ENCODE data around the gene PDE2A. TPM values are rescaled to one million over a fixed set of nuclear protein-coding genes. Genes with fewer than 3 reads are reported as not detected.

Gene PDE2A
- total RNA-seq, 6 experiments from 2014 or later, result 11.2 to 46.3 (median 22.8) TPM

- Histone ChIP-seq H3K36me3 (no peaks in the 10 kb centered on the region), H3K4me1 (peaks cover 0 to 45% (median 22%) of the 10 kb centered on the region in 4 donors), H3K27me3 (no peaks in the 10 kb centered on the region), H3K27ac (peak overlapping the region in 2 of 3 donors; percentile 61 to 93), H3K9me3 (no peaks in the 10 kb centered on the region), H3K4me3 (peak overlapping the region in 1 of 3 donors; percentile 13)
- peak in 2 of 4 donors; percentile 7 to 32 for ATAC-seq
- TF ChIP-seq POLR2A (IDR thresholded peaks at IDR 0.05) (no peak), CTCF (IDR thresholded peaks at IDR 0.05) (no peak)
- intact Hi-C loops (cut with DNase I), result no loop called here
- DNase-seq, result no peak
- WGBS (ENCODE audit: insufficient coverage, low coverage, low lambda C conversion rate, missing lambda C conversion rate), result 0% methylated on average over 1 of the region's 2 CpGs
Measured at GRCh38 chr11:72719144-72719543, 44.9 kb upstream of the PDE2A start.

DNA sequence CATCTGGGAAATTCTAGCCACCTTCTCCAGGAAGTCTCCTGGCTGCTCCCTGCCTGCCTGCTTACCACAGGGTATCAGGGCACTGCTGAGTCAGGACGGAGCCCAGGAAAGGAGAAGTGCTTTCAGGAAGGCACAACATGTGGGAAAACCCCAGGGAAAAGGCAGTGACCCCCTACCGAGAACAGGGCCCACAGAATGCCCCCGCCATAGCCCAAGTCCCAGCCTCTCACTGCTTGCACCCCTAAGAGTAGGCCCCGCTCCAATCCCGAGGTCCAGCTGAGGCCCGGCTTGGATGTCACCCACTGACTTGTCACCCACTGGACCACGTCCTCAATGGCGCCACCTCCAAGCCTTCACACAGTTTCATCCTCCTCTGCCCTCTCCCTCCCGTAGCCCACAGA, 43.9 kb upstream of the PDE2A start:
- no peaks in the 10 kb centered on the region for H3K27me3 ChIP-seq
- H3K4me3 ChIP-seq, result no peak overlapping the region
- intact Hi-C loops (cut with DNase I), result no loop called here
- TF ChIP-seq CTCF (IDR thresholded peaks at IDR 0.05) (no peak), POLR2A (IDR thresholded peaks at IDR 0.05) (no peak)
- H3K9me3 ChIP-seq, result no peaks in the 10 kb centered on the region
- DNase-seq (no peak), ATAC-seq (no peak)
- peaks cover 0 to 35% (median 18%) of the 10 kb centered on the region in 4 donors for H3K4me1 ChIP-seq
- 75% methylated on average over 2 of the region's 9 CpGs for WGBS (ENCODE audit: insufficient coverage, low coverage, low lambda C conversion rate, missing lambda C conversion rate)
- no peaks in the 10 kb centered on the region for H3K36me3 ChIP-seq
- no peak overlapping the region for H3K27ac ChIP-seq

GRCh38 chr11:72716788-72717435, 42.7 kb upstream of the PDE2A start:
- H3K27me3 ChIP-seq, result no peaks in the 10 kb centered on the region
- intact Hi-C loops (cut with DNase I), result no loop called here
- WGBS (ENCODE audit: insufficient coverage, low coverage, low lambda C conversion rate, missing lambda C conversion rate), result 90% methylated on average over 2 of the region's 14 CpGs
- H3K27ac ChIP-seq, result no peak overlapping the region
- TF ChIP-seq CTCF (IDR thresholded peaks at IDR 0.05) (no peak), POLR2A (IDR thresholded peaks at IDR 0.05) (no peak)
- peaks cover 0 to 6% (median 1%) of the 10 kb centered on the region in 4 donors for H3K36me3 ChIP-seq
- ATAC-seq, result no peak
- no peaks in the 10 kb centered on the region for H3K9me3 ChIP-seq
- no peak overlapping the region for H3K4me3 ChIP-seq
- peaks cover 0 to 28% (median 14%) of the 10 kb centered on the region in 4 donors for H3K4me1 ChIP-seq
- DNase-seq, result no peak

DNA sequence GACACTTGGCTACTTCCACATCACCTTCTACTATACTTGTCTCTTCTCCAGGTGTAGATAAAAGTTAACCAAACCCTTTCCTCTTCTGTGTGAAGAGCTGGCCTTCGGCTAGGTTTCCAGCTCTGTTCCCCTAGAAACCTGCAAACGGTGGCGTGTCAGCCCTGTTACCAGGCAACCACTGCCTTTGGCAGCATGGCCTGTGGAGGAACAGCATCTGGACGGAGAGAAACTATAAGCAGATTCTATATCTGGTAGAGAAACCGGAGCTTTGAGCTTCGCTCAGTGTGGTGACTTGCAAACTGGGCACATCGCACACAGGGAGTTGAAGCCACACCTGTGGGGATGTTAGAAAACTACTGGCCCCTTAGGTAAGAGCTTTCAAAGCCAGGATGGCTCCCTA, 42.1 kb upstream of the PDE2A start:
- intact Hi-C loops (cut with DNase I), result no loop called here
- H3K4me3 ChIP-seq, result no peak overlapping the region
- no peak for TF ChIP-seq POLR2A (IDR thresholded peaks at IDR 0.05)
- no peak for TF ChIP-seq CTCF (IDR thresholded peaks at IDR 0.05)
- H3K27me3 ChIP-seq, result no peaks in the 10 kb centered on the region
- H3K4me1 ChIP-seq, result peaks cover 0 to 28% (median 14%) of the 10 kb centered on the region in 4 donors
- H3K9me3 ChIP-seq, result no peaks in the 10 kb centered on the region
- H3K36me3 ChIP-seq, result peaks cover 0 to 12% (median 3%) of the 10 kb centered on the region in 4 donors
- DNase-seq, result no peak
- WGBS (ENCODE audit: insufficient coverage, low coverage, low lambda C conversion rate, missing lambda C conversion rate), result 70% methylated on average over 6 of the region's 7 CpGs
- no peak for ATAC-seq
- no peak overlapping the region for H3K27ac ChIP-seq
